Measurements from ENCODE around the gene COPRS.
"Not testable (repeated sequence)": the region's sequence is repeated elsewhere in the genome, so short reads cannot be mapped to it uniquely, and the experiment has no call there.

Gene COPRS

DNA sequence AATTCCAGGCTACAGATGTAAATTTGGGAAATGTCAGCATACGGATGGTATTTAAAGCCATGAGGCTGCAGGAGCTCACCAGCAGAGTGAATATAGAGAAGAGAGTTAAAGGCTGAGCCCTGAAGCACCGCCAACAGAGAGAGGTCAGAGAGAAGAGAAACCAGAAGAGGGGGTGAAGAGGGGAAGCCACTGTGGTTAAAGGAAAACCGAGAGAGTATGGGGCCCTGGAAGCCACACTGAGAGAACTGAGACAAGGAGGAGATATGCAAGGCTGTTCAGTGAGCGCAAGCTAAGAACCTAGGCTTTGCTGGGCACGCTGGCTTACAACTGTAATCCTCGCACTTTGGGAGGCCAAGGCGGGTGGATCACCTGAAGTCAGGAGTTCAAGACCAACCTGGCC, 24.6 kb downstream of the COPRS start:
- peaks cover 16% of the 10 kb centered on the region for H3K4me1 Mint-ChIP-seq (ENCODE audit: low read depth)
- H3K27ac Mint-ChIP-seq = no peak overlapping the region
- no peaks in the 10 kb centered on the region for H3K9me3 Mint-ChIP-seq
- no peak overlapping the region for H3K4me3 Mint-ChIP-seq
- H3K36me3 Mint-ChIP-seq (ENCODE audit: low read depth) = no peaks in the 10 kb centered on the region
- intact Hi-C loops (cut with micrococcal nuclease) = no loop called here
- H3K27me3 Mint-ChIP-seq = peaks cover 2% of the 10 kb centered on the region

DNA sequence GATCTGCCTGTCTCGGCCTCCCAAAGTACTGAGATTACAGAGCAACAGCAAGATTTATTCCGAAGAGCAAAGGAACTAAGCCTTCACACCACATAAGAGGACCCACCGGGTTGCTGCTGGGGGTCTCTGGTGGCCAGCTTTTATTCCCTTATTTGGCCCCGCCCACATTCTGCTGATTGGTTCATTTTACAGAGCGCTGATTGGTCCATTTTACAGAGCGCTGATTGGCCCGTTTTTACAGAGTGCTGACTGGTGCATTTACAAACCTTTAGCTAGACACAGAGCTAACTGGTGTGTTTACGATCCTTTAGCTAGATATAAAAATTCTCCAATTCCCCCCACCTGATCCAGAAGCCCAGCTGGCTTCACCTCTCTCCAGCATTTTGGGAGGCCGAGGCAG, 26.3 kb downstream of the COPRS start:
- Mint-ChIP-seq H3K9me3 (no peaks in the 10 kb centered on the region), H3K4me1 (ENCODE audit: low read depth) (peaks cover 13% of the 10 kb centered on the region)
- intact Hi-C loops (cut with micrococcal nuclease) = no loop called here

GRCh38 chr17:31830971-31831858, 27.8 kb downstream of the COPRS start:
- intact Hi-C loops (cut with micrococcal nuclease) = no loop called here
- H3K36me3 Mint-ChIP-seq (ENCODE audit: low read depth) = no peaks in the 10 kb centered on the region
- H3K27me3 Mint-ChIP-seq = peaks cover 2% of the 10 kb centered on the region
- H3K4me3 Mint-ChIP-seq = no peak overlapping the region
- no peak overlapping the region for H3K27ac Mint-ChIP-seq
- H3K4me1 Mint-ChIP-seq (ENCODE audit: low read depth) = peaks cover 13% of the 10 kb centered on the region
- H3K9me3 Mint-ChIP-seq = no peaks in the 10 kb centered on the region

More for the DNA sequence above, 26.3 kb downstream of the COPRS start:
- no peak overlapping the region for H3K4me3 Mint-ChIP-seq
- H3K27ac Mint-ChIP-seq = no peak overlapping the region
- H3K36me3 Mint-ChIP-seq (ENCODE audit: low read depth) = no peaks in the 10 kb centered on the region
- peaks cover 2% of the 10 kb centered on the region for H3K27me3 Mint-ChIP-seq

- intact Hi-C loops (cut with micrococcal nuclease) = no loop called here
- peaks cover 12% of the 10 kb centered on the region for H3K4me1 Mint-ChIP-seq (ENCODE audit: low read depth)
- no peak overlapping the region for H3K27ac Mint-ChIP-seq
- no peaks in the 10 kb centered on the region for H3K36me3 Mint-ChIP-seq (ENCODE audit: low read depth)
- no peak overlapping the region for H3K4me3 Mint-ChIP-seq
- no peaks in the 10 kb centered on the region for H3K9me3 Mint-ChIP-seq
- H3K27me3 Mint-ChIP-seq = peaks cover 2% of the 10 kb centered on the region
Measured at GRCh38 chr17:31829649-31830048, 29.4 kb downstream of the COPRS start.

DNA sequence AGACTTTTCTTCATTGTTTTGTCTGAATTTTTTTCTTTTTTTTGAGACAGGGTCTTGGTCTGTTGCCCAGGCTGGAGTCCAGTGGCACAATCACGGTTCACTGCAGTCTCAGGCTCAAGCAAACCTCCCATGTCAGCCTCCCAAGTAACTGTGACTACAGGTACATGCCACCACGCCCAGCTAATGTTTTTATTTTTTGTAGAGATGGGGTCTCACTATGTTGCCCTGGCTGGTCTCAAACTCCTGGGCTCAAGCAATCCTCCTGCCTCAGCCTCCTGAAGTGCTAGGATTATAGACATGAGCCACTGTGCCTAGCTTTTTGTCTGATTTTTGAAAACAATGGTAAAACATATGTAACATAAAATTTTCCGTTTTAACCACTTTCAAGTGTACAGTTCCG, 30.1 kb downstream of the COPRS start:
- H3K36me3 Mint-ChIP-seq (ENCODE audit: low read depth); H3K4me1 Mint-ChIP-seq (ENCODE audit: low read depth); intact Hi-C loops (cut with micrococcal nuclease); H3K9me3 Mint-ChIP-seq; H3K27ac Mint-ChIP-seq; H3K27me3 Mint-ChIP-seq; H3K4me3 Mint-ChIP-seq: not testable (repeated sequence)

- Mint-ChIP-seq H3K27me3 (peaks cover 1% of the 10 kb centered on the region), H3K9me3 (no peaks in the 10 kb centered on the region), H3K36me3 (ENCODE audit: low read depth) (no peaks in the 10 kb centered on the region), H3K27ac (no peak overlapping the region), H3K4me1 (ENCODE audit: low read depth) (peaks cover 4% of the 10 kb centered on the region), H3K4me3 (no peak overlapping the region)
- intact Hi-C loops (cut with micrococcal nuclease) = no loop called here
Measured at GRCh38 chr17:31825961-31826691, 32.9 kb downstream of the COPRS start.

- H3K4me1 Mint-ChIP-seq (ENCODE audit: low read depth) = no peaks in the 10 kb centered on the region
- intact Hi-C loops (cut with micrococcal nuclease) = no loop called here
- H3K36me3 Mint-ChIP-seq (ENCODE audit: low read depth) = no peaks in the 10 kb centered on the region
- H3K27ac Mint-ChIP-seq = no peak overlapping the region
- peaks cover 2% of the 10 kb centered on the region for H3K27me3 Mint-ChIP-seq
- H3K9me3 Mint-ChIP-seq = no peaks in the 10 kb centered on the region
- no peak overlapping the region for H3K4me3 Mint-ChIP-seq
Measured at GRCh38 chr17:31824766-31825360, 34.2 kb downstream of the COPRS start.

DNA sequence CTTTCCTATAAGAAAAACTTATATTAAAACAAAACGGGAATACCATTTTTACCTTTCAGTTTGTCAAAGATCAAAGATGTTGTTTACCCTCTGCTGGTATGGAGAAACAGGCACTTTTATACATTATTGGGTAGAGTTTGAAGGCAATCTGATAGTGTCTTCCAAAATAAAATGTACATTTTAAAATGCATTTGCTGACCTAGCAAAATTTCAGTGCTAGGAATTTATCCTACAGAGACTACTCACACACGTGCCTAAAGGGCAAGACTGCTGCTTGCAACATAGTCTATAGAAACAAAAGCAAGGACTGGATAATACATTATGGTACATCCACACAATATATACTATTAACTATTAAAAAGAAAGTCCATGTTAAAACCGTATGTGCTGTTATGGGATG, 36.0 kb downstream of the COPRS start:
- Mint-ChIP-seq H3K4me3 (no peak overlapping the region), H3K36me3 (ENCODE audit: low read depth) (no peaks in the 10 kb centered on the region)
- intact Hi-C loops (cut with micrococcal nuclease) = no loop called here

GRCh38 chr17:31820691-31821435, 38.2 kb downstream of the COPRS start:
- Mint-ChIP-seq H3K4me3 (no peak overlapping the region), H3K4me1 (ENCODE audit: low read depth) (no peaks in the 10 kb centered on the region), H3K27ac (no peak overlapping the region), H3K9me3 (no peaks in the 10 kb centered on the region), H3K36me3 (ENCODE audit: low read depth) (no peaks in the 10 kb centered on the region), H3K27me3 (peaks cover 2% of the 10 kb centered on the region)
- intact Hi-C loops (cut with micrococcal nuclease) = no loop called here

More for the DNA sequence above, 36.0 kb downstream of the COPRS start:
- no peaks in the 10 kb centered on the region for H3K9me3 Mint-ChIP-seq
- H3K27me3 Mint-ChIP-seq = peaks cover 2% of the 10 kb centered on the region
- H3K27ac Mint-ChIP-seq = no peak overlapping the region
- H3K4me1 Mint-ChIP-seq (ENCODE audit: low read depth) = no peaks in the 10 kb centered on the region

DNA sequence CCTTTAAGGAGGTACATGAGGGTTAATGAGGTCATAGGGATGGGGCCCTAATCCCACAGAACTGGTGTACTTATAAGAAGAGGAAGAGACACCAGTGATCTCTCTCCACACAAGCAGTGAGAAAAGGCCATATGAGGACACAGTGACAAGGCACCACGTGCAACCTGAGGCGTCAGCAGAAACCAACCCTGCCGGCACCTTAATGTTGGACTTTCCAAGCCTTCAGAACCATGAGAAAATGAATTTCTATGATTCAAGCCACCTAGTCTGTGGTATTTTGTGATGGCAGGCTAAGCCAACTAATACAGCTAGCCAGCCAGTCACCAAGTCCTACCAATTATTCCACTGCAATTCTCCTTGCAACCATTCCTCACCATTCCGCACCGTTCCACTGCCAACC, 39.5 kb downstream of the COPRS start:
- H3K9me3 Mint-ChIP-seq = no peaks in the 10 kb centered on the region
- intact Hi-C loops (cut with micrococcal nuclease) = no loop called here
- H3K4me3 Mint-ChIP-seq = no peak overlapping the region
- no peaks in the 10 kb centered on the region for H3K36me3 Mint-ChIP-seq (ENCODE audit: low read depth)
- H3K27ac Mint-ChIP-seq = no peak overlapping the region
- peaks cover 2% of the 10 kb centered on the region for H3K27me3 Mint-ChIP-seq
- no peaks in the 10 kb centered on the region for H3K4me1 Mint-ChIP-seq (ENCODE audit: low read depth)

- H3K4me3 Mint-ChIP-seq; intact Hi-C loops (cut with micrococcal nuclease): not testable (repeated sequence)
Measured at GRCh38 chr17:31818863-31819262, 40.2 kb downstream of the COPRS start.

GRCh38 chr17:31815212-31815730, 43.8 kb downstream of the COPRS start:
- no peaks in the 10 kb centered on the region for H3K27me3 Mint-ChIP-seq
- H3K36me3 Mint-ChIP-seq (ENCODE audit: low read depth) = no peaks in the 10 kb centered on the region
- no peak overlapping the region for H3K4me3 Mint-ChIP-seq
- no peak overlapping the region for H3K27ac Mint-ChIP-seq
- H3K4me1 Mint-ChIP-seq (ENCODE audit: low read depth) = peaks cover 10% of the 10 kb centered on the region
- intact Hi-C loops (cut with micrococcal nuclease) = no loop called here
- peaks cover 8% of the 10 kb centered on the region for H3K9me3 Mint-ChIP-seq

More at GRCh38 chr17:31818863-31819262, 40.2 kb downstream of the COPRS start:
- not testable (repeated sequence) for H3K9me3 Mint-ChIP-seq; H3K27ac Mint-ChIP-seq; H3K4me1 Mint-ChIP-seq (ENCODE audit: low read depth); H3K36me3 Mint-ChIP-seq (ENCODE audit: low read depth); H3K27me3 Mint-ChIP-seq

DNA sequence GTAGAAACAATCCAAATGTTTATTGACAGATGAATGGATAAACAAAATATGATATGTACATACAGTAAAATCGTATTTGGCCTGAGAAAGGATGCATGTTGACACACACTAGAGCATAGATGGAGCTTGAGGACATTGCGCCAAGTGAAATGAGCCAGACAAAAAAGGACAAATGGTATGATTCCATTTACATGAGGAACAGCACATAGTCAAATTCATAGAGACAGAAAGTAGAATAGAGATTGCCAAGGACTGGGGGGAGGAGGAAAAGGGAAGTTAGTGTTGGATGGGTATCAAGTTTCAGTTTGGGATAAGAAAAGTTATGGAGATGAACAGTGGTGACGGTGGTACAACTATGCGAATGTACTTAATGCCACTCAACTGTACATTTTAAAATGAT, 47.9 kb downstream of the COPRS start:
- Mint-ChIP-seq H3K36me3 (ENCODE audit: low read depth) (no peaks in the 10 kb centered on the region), H3K27me3 (peaks cover 3% of the 10 kb centered on the region), H3K27ac (no peak overlapping the region), H3K4me3 (no peak overlapping the region), H3K9me3 (peaks cover 8% of the 10 kb centered on the region), H3K4me1 (ENCODE audit: low read depth) (peaks cover 10% of the 10 kb centered on the region)
- intact Hi-C loops (cut with micrococcal nuclease) = no loop called here
